WERI-Rb-1 (cell line): ENCODE measurements around the gene PACRG.

Experiments
- DNase-seq: peaks from one replicate; pipeline ENCODE4 v3.0.0-alpha.2; 2020
- H3K27ac ChIP-seq: fragments of 250-450 bp; sonication (Bioruptor Pico); 2 replicates; pipeline ENCODE4 v1.5.1; 2020; ENCODE audit warnings: mild to moderate bottlenecking, moderate library complexity
- H3K27me3 ChIP-seq: fragments of 250-450 bp; sonication (Bioruptor Pico); 2 replicates; pipeline ENCODE4 v1.5.1; 2021; ENCODE audit warnings: mild to moderate bottlenecking, low read depth, moderate library complexity; ENCODE audit not compliant: insufficient read depth, severe bottlenecking
- H3K36me3 ChIP-seq: fragments of 250-450 bp; sonication (Bioruptor Pico); 2 replicates; pipeline ENCODE4 v1.5.1; 2020; ENCODE audit warnings: mild to moderate bottlenecking, moderate library complexity
- H3K4me3 ChIP-seq: 2 replicates; pipeline ENCODE4 v1.5.1; 2011; ENCODE audit warnings: low read depth, mild to moderate bottlenecking, control low read depth, low read length
- H3K9me3 ChIP-seq: fragments of 250-450 bp; sonication (Bioruptor Pico); 2 replicates; pipeline ENCODE4 v1.5.1; 2021; ENCODE audit warnings: mild to moderate bottlenecking, moderate library complexity; ENCODE audit not compliant: severe bottlenecking
- TF ChIP-seq, protein P1 (sequence below): IDR thresholded peaks from 2 replicates; pipeline ENCODE4 v1.5.1; 2011; ENCODE audit warnings: low read depth, mild to moderate bottlenecking, control low read depth, inconsistent platforms, low read length

PACRG gene

DNA sequence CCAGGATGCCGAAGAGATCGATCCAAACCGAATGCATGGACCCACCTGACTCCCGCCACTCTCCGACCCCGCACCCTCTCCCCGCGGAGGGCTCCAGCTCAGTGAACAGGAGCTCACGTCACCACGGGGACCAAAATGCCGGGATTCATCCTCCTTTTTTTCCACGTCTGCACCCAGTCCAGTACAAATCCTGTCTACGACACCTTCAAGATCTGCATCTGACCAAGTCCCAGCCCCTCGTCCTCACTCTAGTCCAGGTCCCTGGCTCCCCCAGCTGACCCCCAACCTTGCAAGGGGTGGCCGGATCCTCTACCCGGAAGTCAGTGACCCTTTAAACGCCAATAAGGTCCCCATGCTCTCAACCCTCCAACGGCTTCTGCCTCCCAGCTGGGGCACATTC, 593.9 kb downstream of the PACRG start:
- no peaks in the 10 kb centered on the region for H3K9me3 ChIP-seq
- DNase-seq: no peak
- no peak overlapping the region for H3K4me3 ChIP-seq
- no peaks in the 10 kb centered on the region for H3K27me3 ChIP-seq
- H3K36me3 ChIP-seq: no peaks in the 10 kb centered on the region
- no peak overlapping the region for H3K27ac ChIP-seq
- TF ChIP-seq, protein P1, sequence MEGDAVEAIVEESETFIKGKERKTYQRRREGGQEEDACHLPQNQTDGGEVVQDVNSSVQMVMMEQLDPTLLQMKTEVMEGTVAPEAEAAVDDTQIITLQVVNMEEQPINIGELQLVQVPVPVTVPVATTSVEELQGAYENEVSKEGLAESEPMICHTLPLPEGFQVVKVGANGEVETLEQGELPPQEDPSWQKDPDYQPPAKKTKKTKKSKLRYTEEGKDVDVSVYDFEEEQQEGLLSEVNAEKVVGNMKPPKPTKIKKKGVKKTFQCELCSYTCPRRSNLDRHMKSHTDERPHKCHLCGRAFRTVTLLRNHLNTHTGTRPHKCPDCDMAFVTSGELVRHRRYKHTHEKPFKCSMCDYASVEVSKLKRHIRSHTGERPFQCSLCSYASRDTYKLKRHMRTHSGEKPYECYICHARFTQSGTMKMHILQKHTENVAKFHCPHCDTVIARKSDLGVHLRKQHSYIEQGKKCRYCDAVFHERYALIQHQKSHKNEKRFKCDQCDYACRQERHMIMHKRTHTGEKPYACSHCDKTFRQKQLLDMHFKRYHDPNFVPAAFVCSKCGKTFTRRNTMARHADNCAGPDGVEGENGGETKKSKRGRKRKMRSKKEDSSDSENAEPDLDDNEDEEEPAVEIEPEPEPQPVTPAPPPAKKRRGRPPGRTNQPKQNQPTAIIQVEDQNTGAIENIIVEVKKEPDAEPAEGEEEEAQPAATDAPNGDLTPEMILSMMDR: no peak

- Histone ChIP-seq H3K36me3 (no peaks in the 10 kb centered on the region), H3K9me3 (no peaks in the 10 kb centered on the region), H3K27me3 (no peaks in the 10 kb centered on the region), H3K27ac (no peak overlapping the region), H3K4me3 (no peak overlapping the region)
- TF ChIP-seq, protein P1: no peak
- no peak for DNase-seq
These were observed 595.5 kb downstream of the PACRG start for GRCh38 chr6:163323274-163323673.

DNA sequence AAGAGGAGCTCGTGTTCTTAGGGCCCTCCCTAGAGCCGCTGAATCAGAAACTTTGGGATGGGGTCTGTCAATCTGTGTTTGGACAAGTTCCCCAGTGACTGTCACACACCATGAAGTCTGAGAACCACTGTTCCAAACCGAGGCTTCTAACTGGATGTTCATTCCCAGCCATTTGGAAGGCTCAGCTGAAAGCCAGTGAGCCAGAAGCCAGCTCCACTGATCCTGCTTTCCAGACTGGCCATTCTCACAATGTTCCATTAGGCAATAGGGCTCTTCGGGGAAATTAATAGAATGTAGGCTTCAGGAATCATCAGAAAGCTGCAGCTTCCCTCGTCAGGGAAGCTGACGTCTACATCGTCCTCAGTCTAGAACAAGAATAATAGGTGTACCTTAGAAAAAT, 595.9 kb downstream of the PACRG start:
- no peak overlapping the region for H3K4me3 ChIP-seq
- no peaks in the 10 kb centered on the region for H3K27me3 ChIP-seq
- H3K36me3 ChIP-seq: no peaks in the 10 kb centered on the region
- TF ChIP-seq, protein P1: no peak
- no peak for DNase-seq
- no peak overlapping the region for H3K27ac ChIP-seq
- no peaks in the 10 kb centered on the region for H3K9me3 ChIP-seq

DNA sequence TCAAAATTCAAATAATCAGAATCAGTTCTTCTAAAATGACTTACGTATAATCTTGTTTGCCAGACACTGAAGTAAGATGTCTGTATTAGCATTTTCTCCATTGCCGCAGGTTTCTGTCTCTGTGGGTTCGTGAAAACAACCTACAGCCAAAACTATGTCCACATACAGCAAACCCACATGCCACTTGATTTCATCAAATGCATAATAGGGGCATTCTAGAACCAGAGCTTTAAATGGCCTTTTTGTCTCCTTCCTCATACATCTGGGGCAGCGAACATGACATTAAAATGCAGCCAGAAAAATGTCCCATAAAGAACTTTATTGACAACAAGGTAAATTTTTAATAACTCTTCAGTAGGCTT, 596.5 kb downstream of the PACRG start:
- no peaks in the 10 kb centered on the region for H3K9me3 ChIP-seq
- H3K27me3 ChIP-seq: no peaks in the 10 kb centered on the region
- TF ChIP-seq, protein P1: no peak
- no peaks in the 10 kb centered on the region for H3K36me3 ChIP-seq
- H3K4me3 ChIP-seq: no peak overlapping the region
- no peak overlapping the region for H3K27ac ChIP-seq
- DNase-seq: no peak

GRCh38 chr6:163324688-163325389, 597.1 kb downstream of the PACRG start:
- no peak for DNase-seq
- Histone ChIP-seq H3K27ac (no peak overlapping the region), H3K36me3 (no peaks in the 10 kb centered on the region), H3K27me3 (no peaks in the 10 kb centered on the region), H3K9me3 (no peaks in the 10 kb centered on the region), H3K4me3 (no peak overlapping the region)
- TF ChIP-seq, protein P1: no peak

GRCh38 chr6:163325390-163325784, 597.6 kb downstream of the PACRG start:
- Histone ChIP-seq H3K9me3 (no peaks in the 10 kb centered on the region), H3K4me3 (no peak overlapping the region), H3K27me3 (no peaks in the 10 kb centered on the region), H3K36me3 (no peaks in the 10 kb centered on the region), H3K27ac (no peak overlapping the region)
- DNase-seq: no peak
- TF ChIP-seq, protein P1: no peak
